ENCODE data around the gene RAD17. TPM values are rescaled to one million over a fixed set of nuclear protein-coding genes. Genes with fewer than 3 reads are reported as not detected.

Gene RAD17
- total and polyA plus RNA-seq, 2 experiments from 2014 or later: 29.0 to 38.8 TPM

- H3K36me3 Mint-ChIP-seq (ENCODE audit: low read depth): peaks cover 38% of the 10 kb centered on the region
- no peak for ATAC-seq
- peaks cover 14% of the 10 kb centered on the region for H3K79me2 ChIP-seq (replicated peaks; ENCODE audit: insufficient read depth)
Measured at GRCh38 chr5:69418554-69418953, 48.9 kb downstream of the RAD17 start.

More at GRCh38 chr5:69418554-69418953, 48.9 kb downstream of the RAD17 start:
- no peak for DNase-seq (ENCODE audit: low spot score)
- no peak overlapping the region for H3K4me2 ChIP-seq
- H3K4me3 ChIP-seq: no peak overlapping the region
- H2AFZ ChIP-seq: no peak overlapping the region
- peaks cover 9% of the 10 kb centered on the region for H3F3A ChIP-seq (replicated peaks; ENCODE audit: low read depth)
- peaks cover 20% of the 10 kb centered on the region for H3K4me1 Mint-ChIP-seq
- H3K27ac Mint-ChIP-seq: no peak overlapping the region
- H3K9me3 Mint-ChIP-seq: peaks cover 8% of the 10 kb centered on the region; the same call in 2 of the 3 replicates
- no peaks in the 10 kb centered on the region for H3K27me3 ChIP-seq (ENCODE audit: insufficient read depth)
- peaks cover 3% of the 10 kb centered on the region; the same call in 1 of the 2 replicates for H4K20me1 ChIP-seq (replicated peaks; ENCODE audit: insufficient read depth)
- H3K36me3 ChIP-seq (ENCODE audit: insufficient read depth): peaks cover 6% of the 10 kb centered on the region; the same call in 1 of the 2 replicates
- H3K27ac ChIP-seq (ENCODE audit: low read depth): no peak overlapping the region
- H3K4me1 ChIP-seq (ENCODE audit: insufficient read depth): peaks cover 11% of the 10 kb centered on the region
- TF ChIP-seq EZH2 (IDR thresholded peaks at IDR 0.05; ENCODE audit: low read depth, unreplicated experiment) (no peak), EZH2phosphoT487 (IDR thresholded peaks at IDR 0.05; ENCODE audit: unreplicated experiment) (no peak), ZNF331 (CRISPR knock-in tag; IDR thresholded peaks at IDR 0.05; ENCODE audit: low read depth) (no peak), CTCF (conservative IDR thresholded peaks at IDR 0.05; ENCODE audit: low read depth in 2 of 2) (no peak), NANOG (IDR thresholded peaks at IDR 0.05; ENCODE audit: borderline replicate concordance) (no peak), JUNB (IDR thresholded peaks at IDR 0.05; ENCODE audit: unreplicated experiment) (no peak), ZNF114 (CRISPR knock-in tag; IDR thresholded peaks at IDR 0.05) (no peak), CREB1 (CRISPR knock-in tag; IDR thresholded peaks at IDR 0.05; ENCODE audit: low read depth) (no peak), ZNF462 (CRISPR knock-in tag; IDR thresholded peaks at IDR 0.05) (no peak), ETS1 (IDR thresholded peaks at IDR 0.05) (no peak), REST (IDR thresholded peaks at IDR 0.05; ENCODE audit: unreplicated experiment) (no peak), STAT1 (IDR thresholded peaks at IDR 0.05; ENCODE audit: unreplicated experiment) (no peak), POLR2AphosphoS5 (IDR thresholded peaks at IDR 0.05; ENCODE audit: low read depth) (no peak)
- H3K4me3 Mint-ChIP-seq: no peak overlapping the region
- H3K27me3 Mint-ChIP-seq (ENCODE audit: insufficient read depth, low read depth, poor library complexity): peaks cover 8% of the 10 kb centered on the region
- H3K9me2 ChIP-seq (ENCODE audit: insufficient read depth): 0 out of 2 replicates have a peak, but pooled peaks cover 2% of the 10 kb centered on the region
